K562 (cell line): ENCODE data around the gene REEP6. TPM values are rescaled to one million over a fixed set of nuclear protein-coding genes. Genes with fewer than 3 reads are reported as not detected.

Experiments
- BCOR ChIP-seq: fragments of 450-650 bp; IDR thresholded peaks from 2 replicates; pipeline ENCODE4 v1.6.1; 2016
- CTCFL ChIP-seq: IDR thresholded peaks from 2 replicates; pipeline ENCODE4 v1.6.1; 2011; ENCODE audit warnings: borderline replicate concordance, low read depth, mild to moderate bottlenecking, moderate library complexity, low read length; ENCODE audit not compliant: insufficient read depth, poor library complexity, severe bottlenecking
- ELF4 ChIP-seq: fragments of 450-650 bp; formaldehyde crosslinking; IDR thresholded peaks from 2 replicates; pipeline ENCODE4 v1.4.0; 2022; ENCODE audit warnings: missing genetic modification characterization
- ESRRA ChIP-seq: fragments of 450-650 bp; IDR thresholded peaks from 2 replicates; pipeline ENCODE4 v1.6.1; 2014; ENCODE audit warnings: low read depth, mild to moderate bottlenecking, moderate library complexity, borderline replicate concordance
- FOXA1 ChIP-seq: fragments of 450-650 bp; IDR thresholded peaks from 2 replicates; pipeline ENCODE4 v1.6.1; 2016; ENCODE audit warnings: mild to moderate bottlenecking, borderline replicate concordance
- FOXP4 ChIP-seq: sonication (generic); formaldehyde crosslinking; IDR thresholded peaks from 2 replicates; pipeline ENCODE4 v1.8.0; 2022; ENCODE audit warnings: mild to moderate bottlenecking, missing genetic modification reagents, borderline replicate concordance
- ILK ChIP-seq: fragments of 450-650 bp; IDR thresholded peaks from 2 replicates; pipeline ENCODE4 v1.6.1; 2016; ENCODE audit warnings: missing genetic modification characterization, low read depth, mild to moderate bottlenecking, missing compliant biosample characterization, moderate library complexity, borderline replicate concordance
- IRF9 ChIP-seq: fragments of 450-650 bp; IDR thresholded peaks from 2 replicates; pipeline ENCODE4 v1.6.1; 2016; ENCODE audit warnings: missing biosample characterization, missing genetic modification characterization
- MCM5 ChIP-seq: fragments of 450-650 bp; IDR thresholded peaks from 2 replicates; pipeline ENCODE4 v1.6.1; 2016; ENCODE audit warnings: low read depth
- MECOM ChIP-seq: fragments of 250-450 bp; sonication (Bioruptor Pico); IDR thresholded peaks from 2 replicates; pipeline ENCODE4 v1.8.0; 2022; ENCODE audit warnings: inconsistent platforms
- PCBP1 ChIP-seq: fragments of 200-400 bp; formaldehyde crosslinking; IDR thresholded peaks from 2 replicates; pipeline ENCODE4 v1.6.1; 2018; ENCODE audit warnings: mild to moderate bottlenecking, low read depth, low read length; ENCODE audit not compliant: poor library complexity, severe bottlenecking
- PTBP1 ChIP-seq: fragments of 200-400 bp; formaldehyde crosslinking; IDR thresholded peaks from 2 replicates; pipeline ENCODE4 v1.6.1; 2017; ENCODE audit warnings: low read depth, low read length
- RAD51 ChIP-seq: fragments of 450-650 bp; IDR thresholded peaks from 2 replicates; pipeline ENCODE4 v1.7.1; 2016; ENCODE audit warnings: low read depth, mild to moderate bottlenecking, borderline replicate concordance
- SMARCB1 ChIP-seq: IDR thresholded peaks from 2 replicates; pipeline ENCODE4 v1.6.1; 2011; ENCODE audit warnings: improper control_type of control experiment, low read depth; ENCODE audit not compliant: insufficient read length
- ZBTB49 ChIP-seq: sonication (generic); formaldehyde crosslinking; IDR thresholded peaks from 2 replicates; pipeline ENCODE4 v1.8.0; 2022; ENCODE audit warnings: missing genetic modification reagents, mild to moderate bottlenecking, borderline replicate concordance
- ZNF280A ChIP-seq: fragments of 450-650 bp; IDR thresholded peaks from 2 replicates; pipeline ENCODE4 v1.6.1; 2018; ENCODE audit warnings: mild to moderate bottlenecking, low read depth; ENCODE audit not compliant: partially characterized antibody
- ZNF507 ChIP-seq: conservative IDR thresholded peaks from 2 replicates; pipeline ENCODE4 v1.6.1; 2017; ENCODE audit warnings: missing genetic modification characterization, missing compliant biosample characterization
- ZNF57 ChIP-seq: fragments of 450-650 bp; formaldehyde crosslinking; IDR thresholded peaks from 2 replicates; pipeline ENCODE4 v1.4.0; 2020; ENCODE audit warnings: mild to moderate bottlenecking, moderate library complexity
- polyA plus RNA-seq, 8 experiments: library from polyadenylated mRNA; depleted of rRNA in 4 of 8; stranded (reverse) in 5 of 8; unstranded in 3 of 8; fragments of >200 nt; fragmentation: Nextera tagmentation in 2 of 8; fragmentation: Illumina TruSeq in 1 of 8; extraction: Ambion mirVana in 2 of 8; extraction: Trizol in 1 of 8; gene quantifications; 2 replicates each; pipeline versions ENCODE4 v1.2.1 to v1.2.3, GENCODE V29; 2011 to 2014; ENCODE audit warnings: inconsistent platforms in 1 of 8, missing spikeins in 1 of 8
- total RNA-seq, 7 experiments: library from RNA; depleted of rRNA in 6 of 7; stranded (reverse); fragments of >200 nt in 6 of 7; fragmentation: Illumina TruSeq in 2 of 7; extraction: Trizol in 2 of 7; gene quantifications; 2 replicates each; pipeline versions ENCODE4 v1.2.1 to v1.2.3, GENCODE V29; 2011 to 2021; ENCODE audit warnings: low replicate concordance in 1 of 7

The REEP6 gene
- total and polyA plus RNA-seq, 9 of the 15 experiments (the other 6 are each of a cell fraction or from before 2014, with no cell fraction given), result 1.2 to 64.2 (median 12.7) TPM

- peak; percentile 52 for TF ChIP-seq CTCFL
- TF ChIP-seq MCM5, result no peak
- TF ChIP-seq ELF4 (CRISPR knock-in tag), result no peak
- no peak for TF ChIP-seq SMARCB1
- no peak for TF ChIP-seq ZNF507
- no peak for TF ChIP-seq MECOM
- no peak for TF ChIP-seq ZNF280A
- no peak for TF ChIP-seq BCOR
- TF ChIP-seq IRF9 (tag), result no peak
- 0 out of 2 replicates have a peak, but pooled peaks have one; percentile 12 for TF ChIP-seq FOXP4 (CRISPR knock-in tag)
- no peak; the same call in 1 of the 2 replicates for TF ChIP-seq ESRRA
- peak; percentile 72 for TF ChIP-seq PCBP1
- TF ChIP-seq ZBTB49 (CRISPR knock-in tag), result no peak
- no peak for TF ChIP-seq ZNF57 (CRISPR knock-in tag)
- TF ChIP-seq ILK (tag), result no peak
- TF ChIP-seq FOXA1, result no peak
- peak; percentile 69; the same call in 1 of the 2 replicates for TF ChIP-seq PTBP1
- no peak for TF ChIP-seq RAD51
These were observed 35.5 kb upstream of the REEP6 start (continued) for GRCh38 chr19:1455336-1456120.
